GM19043 (cell line): ENCODE data around the gene TIPIN.
"Not testable (repeated sequence)": the region's sequence is repeated elsewhere in the genome, so short reads cannot be mapped to it uniquely, and the experiment has no call there.

Experiments used
- ATAC-seq: cut with Tn5 transposase; IDR thresholded peaks from one replicate; pipeline ENCODE4 v1.9.1; 2021; ENCODE audit warnings: low read depth; ENCODE audit not compliant: unreplicated experiment

TIPIN gene

DNA sequence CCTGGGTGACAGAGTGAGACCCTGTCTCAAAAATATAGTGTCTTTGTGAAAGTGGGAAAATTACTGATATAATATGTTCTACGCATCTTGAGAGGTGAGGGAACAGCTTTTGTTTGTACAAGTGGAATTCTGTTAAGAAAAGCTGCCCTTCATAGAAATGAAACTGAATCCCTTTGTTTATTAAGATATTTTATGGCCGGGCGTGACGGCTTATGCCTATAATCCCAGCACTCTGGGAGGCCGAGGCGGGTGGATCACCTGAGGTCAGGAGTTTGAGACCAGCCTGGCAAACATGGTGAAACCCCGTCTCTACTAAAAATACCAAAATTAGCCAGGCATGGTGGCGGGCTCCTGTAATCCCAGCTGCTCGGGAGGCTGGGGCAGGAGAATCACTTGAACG lies 52.1 kb downstream of the TIPIN start:
- ATAC-seq, result not testable (repeated sequence)

DNA sequence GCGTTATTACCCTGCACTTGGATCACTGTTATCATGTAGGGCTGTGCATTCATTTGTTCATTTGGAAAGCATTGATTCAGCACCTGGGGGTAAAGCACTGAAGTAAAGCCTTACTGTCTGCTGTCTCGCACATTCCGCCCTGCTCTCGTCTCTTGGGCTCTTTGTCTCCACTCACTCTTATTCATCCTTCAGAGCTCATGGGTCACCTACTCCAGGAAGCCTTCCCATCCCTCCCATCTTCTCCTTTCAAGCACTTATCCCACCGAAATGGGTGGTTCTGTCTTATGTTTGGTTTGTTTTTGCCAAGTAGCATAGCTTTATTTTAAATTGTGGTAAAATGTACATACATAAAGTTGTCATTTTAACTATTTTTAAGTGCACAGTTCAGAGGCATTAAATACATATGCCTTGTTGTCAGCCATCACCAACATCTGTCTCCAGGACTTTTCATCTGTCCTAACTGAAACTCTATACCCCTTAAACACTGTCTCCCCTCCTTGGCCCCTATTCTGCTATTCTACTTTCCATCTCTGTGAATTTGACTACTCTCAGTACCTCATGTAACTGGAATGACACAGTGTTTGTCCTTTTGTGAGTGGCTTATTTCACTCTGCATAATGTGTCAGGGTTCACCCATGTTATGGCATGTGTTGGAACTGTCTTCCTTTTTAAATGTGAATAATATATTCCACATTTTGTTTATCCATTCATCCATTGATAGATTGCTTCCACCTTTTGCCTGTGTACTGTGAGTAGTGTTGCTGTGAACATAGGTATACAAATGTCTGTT lies 53.8 kb downstream of the TIPIN start:
- no peak for ATAC-seq

DNA sequence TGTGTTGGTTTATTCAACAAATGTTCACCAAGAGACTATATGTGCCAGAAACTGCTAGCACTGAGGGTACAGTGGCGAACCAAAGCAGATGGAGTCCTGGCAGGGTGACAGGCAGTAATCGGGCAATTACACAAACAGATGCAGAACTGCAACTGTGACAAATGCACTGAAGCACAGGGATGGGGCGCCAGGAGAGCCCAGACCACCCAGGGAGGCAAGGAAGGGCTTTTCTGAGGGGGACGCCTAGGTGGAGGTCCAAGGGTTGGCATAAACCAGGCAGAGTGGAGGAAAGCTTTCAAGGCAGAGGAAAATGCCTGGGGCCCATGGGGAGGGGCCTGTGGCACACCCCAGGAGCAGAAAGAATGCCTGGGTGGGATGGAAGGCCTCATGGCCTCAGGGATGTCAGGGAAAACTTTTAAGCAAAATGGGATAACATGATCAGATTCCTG lies 57.7 kb downstream of the TIPIN start:
- no peak for ATAC-seq

DNA sequence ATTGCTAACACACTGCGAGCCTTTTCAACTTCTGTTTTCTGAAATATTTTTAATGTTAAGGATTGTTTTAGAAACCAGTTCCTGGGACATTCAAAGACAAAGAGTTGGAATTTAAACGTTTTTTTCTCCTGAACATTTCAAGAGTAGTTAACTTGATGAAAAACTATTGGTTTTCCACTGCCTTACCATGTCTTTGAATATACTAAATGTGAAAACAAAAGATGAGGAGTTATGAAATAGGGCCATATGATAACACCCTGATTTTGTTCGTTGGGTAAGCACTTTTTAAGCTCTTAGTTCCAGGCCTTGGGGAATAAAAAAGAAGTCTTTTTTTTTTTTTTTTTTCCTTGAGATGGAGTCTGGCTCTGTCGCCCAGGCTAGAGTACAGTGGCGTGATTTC lies 60.3 kb downstream of the TIPIN start:
- no peak for ATAC-seq

DNA sequence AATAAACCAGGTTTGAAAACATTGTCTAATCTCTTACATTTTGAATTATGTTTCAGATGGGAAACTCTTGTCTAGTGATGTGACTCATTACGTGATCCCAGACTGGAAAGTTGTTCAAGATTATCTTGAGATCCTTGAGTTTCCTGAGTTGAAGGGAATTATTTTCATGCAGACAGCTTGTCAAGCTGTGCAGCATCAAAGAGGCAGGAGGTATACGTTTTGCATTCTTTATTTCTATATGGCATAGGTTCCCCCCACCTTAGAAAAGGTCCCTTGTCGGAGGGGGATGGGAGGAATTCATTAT lies 61.6 kb downstream of the TIPIN start:
- ATAC-seq, result no peak

DNA sequence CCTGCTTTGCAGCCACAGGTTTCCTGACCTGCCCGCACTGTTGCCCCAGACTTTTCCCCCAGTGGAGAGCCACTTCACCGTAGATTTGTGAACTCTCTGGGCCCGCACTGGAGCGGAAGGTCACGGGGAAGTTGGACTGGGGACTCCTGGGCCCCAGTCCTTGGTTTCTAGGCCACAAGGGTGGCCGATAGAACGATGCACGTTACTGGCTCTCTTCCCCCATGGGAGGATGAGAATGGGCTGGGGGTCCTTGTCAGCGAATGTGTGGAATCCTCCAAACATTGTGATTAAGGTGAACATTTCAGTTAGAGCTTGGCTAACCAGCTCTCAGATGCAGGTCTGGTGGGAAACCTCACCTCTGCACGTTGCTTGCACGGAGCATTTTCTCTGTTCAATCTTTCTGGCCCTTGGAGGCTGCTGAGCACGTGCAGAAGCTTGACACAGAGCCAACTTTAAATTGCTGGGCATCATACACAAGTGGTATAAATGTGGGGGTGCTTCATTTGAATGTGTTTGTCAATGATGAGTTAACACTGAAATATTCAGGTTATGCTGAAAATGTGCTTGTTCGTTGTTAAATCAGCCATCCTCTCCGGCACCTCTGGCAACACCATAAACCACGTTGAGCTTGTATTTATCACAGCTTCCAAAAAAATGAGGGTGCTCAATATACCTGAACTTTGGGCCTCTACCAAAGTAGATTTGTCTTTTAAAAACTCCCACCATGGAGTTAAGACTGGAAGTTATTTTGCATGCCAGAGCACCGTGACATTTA lies 62.1 kb downstream of the TIPIN start:
- ATAC-seq, result no peak

DNA sequence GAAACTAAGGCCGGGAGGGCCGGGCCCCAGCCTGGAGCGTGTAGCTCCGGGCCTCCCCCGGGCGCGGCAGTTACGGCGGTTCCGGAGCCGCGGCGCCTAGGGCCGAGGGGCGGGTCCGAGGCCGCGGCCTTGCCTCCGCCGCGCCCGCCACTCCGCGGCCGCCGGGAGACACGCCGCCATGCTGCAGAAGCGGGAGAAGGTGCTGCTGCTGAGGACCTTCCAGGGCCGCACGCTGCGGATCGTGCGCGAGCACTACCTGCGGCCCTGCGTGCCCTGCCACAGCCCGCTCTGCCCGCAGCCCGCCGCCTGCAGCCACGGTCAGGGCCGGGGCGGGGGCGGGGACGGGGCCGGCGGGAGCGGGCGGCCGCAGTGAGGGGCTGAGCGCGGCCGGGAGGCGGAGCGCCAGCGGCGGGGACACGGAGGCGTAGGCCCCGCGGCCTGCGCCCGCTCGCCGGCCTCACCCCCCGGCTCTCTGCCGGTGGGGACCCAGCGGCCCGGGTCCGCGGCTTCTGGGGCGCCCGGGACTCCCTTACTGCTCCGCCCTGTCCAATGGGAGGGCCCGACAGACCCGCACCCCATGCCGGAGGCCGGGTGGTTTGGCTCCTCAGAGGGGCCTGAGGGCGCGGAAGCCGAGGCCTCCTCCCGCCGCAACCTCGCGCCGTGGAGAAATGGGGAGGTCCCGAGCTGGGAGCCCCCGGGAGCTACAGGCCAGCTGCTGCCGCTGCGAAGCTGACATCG lies 62.9 kb downstream of the TIPIN start, which contains the start of gene DIS3L:
DIS3L (plus strand) TSS at position 150 of the 738 bp plus-strand sequence; CDS start at position 179, 29 bp downstream.
- ATAC-seq, result peak; percentile 50

DNA sequence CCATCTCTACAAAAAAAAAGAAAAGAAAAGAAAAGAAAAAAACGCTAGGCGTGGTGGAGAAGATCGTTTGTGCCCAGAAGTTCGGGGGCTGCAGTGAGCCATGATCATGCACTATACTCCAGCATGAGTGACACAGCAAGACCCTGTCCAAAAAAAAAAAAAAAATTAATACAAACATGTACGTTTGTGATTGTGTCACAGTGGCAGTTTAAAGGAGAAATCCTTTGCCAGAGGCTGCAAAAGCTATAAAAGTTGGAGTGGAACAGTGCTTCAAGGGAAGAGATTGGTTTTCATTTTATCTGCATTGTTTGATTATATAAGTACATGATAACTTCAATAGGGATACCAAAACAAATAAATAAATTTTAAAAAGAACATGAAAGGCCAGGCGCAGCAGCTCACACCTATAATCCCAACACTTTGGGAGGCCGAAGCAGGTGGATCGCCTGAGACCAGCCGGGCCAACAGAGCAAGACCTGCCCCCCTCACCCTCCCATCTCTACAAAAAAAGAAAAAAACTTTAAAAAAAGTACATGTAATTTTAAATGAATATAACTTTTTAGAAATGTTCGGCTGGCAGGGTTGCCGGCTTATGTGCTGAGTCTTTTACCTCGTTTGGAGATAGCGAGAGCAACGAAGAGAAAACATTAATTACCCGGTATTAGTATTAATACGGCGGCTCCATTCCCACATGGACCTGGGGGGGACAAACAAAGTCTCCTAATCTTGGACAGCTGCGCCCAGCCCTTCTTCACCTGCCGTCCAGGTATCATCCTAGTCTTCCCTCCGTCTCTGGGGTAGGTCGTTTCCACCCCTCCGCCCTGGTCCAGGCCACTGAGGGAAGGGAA lies 63.7 kb downstream of the TIPIN start:
- no peak for ATAC-seq

DNA sequence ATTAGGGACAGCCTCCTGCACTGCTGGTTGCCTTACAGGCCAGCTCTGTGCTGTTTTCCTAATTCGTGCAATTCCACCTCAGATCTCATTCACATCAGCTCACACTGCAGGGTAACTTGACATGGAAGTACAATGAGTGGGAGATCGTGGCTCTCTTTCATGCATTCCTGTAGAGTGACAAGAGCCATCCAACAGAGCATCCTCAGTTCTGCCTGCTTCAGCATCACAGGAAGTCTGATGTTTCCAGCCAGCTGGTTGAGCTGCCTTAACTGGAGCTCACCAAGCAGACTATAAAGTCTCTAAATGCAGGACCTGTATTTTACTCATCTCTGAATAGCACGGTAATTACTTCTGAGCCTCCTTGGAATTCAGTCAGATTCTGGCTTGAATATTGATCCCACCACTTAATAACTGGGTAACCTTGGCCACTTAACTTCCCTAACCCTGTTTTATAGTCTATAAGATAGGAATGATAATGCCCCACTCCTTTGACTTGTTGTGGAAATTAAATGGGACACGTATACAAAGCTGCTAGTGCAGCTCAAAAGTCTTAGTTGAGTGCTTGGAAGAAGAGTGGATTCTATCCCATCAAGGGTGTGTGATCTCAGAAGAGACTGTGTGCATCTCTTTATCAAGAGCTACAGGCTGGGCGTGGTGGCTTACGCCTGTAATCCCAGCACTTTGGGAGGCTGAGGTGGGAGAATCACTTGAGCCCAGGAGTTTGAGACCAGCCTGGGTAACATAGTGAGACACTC lies 64.5 kb downstream of the TIPIN start:
- no peak for ATAC-seq

DNA sequence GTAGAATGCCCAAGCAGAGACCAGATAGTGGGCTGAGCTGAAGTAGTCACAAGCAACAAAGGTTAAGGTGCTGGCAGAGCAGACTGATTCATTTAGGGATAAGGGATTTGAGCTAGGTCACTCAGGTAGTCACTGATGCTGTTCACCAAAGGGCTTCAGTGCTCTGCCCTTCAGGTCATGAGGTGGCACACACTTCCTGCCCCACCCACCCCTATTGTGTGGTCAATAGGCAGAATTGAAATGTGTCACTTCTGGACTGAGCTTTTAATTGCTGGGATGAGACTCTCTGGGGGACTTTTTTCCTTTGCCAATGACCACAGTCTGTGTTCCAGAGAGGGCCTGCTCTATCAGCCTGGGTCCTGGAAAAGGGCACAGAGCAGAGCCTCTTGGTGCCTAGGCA lies 66.0 kb downstream of the TIPIN start:
- no peak for ATAC-seq

DNA sequence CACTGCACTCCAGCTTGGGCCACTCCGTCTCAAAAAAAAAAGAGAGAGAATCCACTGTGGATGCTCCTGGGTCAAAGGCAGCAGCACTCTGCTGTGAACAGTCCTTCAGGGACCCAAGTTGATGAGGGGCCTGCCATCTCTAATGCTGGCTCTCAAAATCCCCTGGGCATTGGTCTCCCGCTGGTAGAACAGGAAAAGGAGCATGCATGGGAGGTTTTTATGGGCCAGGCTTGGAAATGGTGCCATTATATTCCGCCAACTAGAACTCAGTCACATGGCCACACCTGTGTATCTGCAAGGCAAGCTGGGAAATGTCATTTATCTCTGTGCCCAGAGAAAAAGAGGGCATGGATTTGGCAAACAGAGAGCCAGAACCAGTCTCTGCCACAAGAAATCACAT lies 66.5 kb downstream of the TIPIN start:
- no peak for ATAC-seq

DNA sequence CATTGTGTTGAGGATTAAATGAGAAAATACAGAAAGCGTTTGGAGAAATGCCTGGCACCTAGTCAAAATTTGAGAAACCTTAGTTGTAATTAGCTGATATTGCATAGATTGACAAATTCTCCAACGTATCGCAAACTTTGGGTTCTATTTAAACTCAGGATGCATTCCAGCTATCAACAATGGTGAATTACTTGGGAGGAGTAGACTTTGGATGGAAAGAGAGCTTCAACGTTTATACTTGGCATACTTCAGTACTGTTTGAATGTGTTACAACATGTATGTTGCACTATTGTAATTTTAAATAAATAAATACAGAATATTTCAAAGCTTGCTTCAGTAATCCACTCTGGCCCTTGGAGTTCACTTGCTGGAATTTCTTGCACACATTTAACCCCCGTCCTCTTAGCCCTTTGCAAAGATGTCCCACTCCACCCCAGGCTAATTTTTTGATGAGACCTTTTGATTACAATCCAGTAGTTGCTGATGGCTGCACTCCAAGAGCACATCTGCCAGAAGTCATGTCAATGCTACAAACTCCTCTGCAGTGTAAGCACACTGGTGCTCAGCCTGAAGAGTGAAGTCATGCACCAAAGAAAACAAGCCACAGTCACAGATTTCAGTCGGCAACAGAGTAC lies 67.8 kb downstream of the TIPIN start:
- ATAC-seq, result no peak

DNA sequence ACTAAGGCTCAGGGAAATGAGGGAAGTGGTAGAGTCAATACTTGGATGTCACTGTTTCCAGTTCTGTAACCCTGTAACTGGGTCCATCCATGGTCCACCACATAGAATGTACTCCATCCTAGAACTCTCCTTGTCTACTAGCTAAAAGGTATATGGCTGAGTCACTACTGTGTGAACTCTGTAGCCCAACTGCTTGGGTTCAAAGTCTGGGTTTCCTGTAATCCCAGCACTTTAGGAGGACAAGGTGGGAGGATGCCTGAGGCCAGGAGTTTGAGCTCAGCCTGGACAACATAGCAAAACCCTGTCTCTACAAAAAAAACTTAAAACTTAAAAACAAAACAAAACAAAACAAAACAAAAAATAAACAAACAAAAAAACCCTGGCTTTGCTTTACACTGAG lies 68.4 kb downstream of the TIPIN start:
- no peak for ATAC-seq

DNA sequence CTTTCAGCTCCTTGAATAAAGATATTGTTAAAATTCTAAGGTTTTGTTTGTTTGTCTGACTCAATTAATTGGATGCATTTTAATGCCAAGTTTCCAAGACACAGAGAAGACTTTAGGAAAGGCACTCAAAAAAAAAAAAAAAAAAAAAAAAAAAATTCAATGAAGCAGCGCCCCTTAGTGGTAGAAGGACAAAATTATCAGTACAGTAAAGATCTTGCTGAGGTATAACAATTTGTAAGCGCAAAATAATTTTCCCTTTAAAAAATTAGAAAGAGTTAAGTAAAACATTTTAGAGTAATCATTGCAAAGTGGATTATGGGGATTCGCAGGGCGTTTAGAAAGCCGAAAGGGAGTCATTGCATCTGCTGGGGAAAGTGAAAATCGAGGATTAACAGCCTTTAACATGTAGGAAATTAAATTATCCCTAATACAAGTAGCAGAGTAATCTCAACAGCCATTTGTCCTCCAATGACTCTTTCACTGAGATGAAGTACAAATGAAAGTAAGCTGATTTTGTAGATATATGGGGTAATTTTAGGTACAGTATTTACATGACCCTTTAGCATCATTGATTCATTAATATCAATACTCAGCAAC lies 68.9 kb downstream of the TIPIN start:
- ATAC-seq, result no peak
